Neutrophil (primary cell): ENCODE data around the gene ZNF202.

Experiments
- H3K27ac ChIP-seq: fragments of 200-600 bp; sonication (generic); 2 replicates; pipeline ENCODE4 v1.5.1; 2016; ENCODE audit warnings: mild to moderate bottlenecking, moderate library complexity
- H3K27me3 ChIP-seq: fragments of 200-600 bp; sonication (generic); 2 replicates; pipeline ENCODE4 v1.6.0; 2016; ENCODE audit warnings: mild to moderate bottlenecking
- H3K36me3 ChIP-seq: fragments of 200-600 bp; sonication (generic); 2 replicates; pipeline ENCODE4 v1.5.1; 2017
- H3K4me1 ChIP-seq, 2 experiments: fragments of 200-600 bp in 1 of 2; sonication (generic) in 1 of 2; 1 replicate in 1 of 2; 2 replicates in 1 of 2; pipeline versions ENCODE4 v1.5.1 to v1.6.1; 2013 to 2016; ENCODE audit warnings: low read depth in 1 of 2, low read length in 1 of 2, mild to moderate bottlenecking in 1 of 2, moderate library complexity in 1 of 2; ENCODE audit not compliant: control insufficient read depth in 1 of 2, insufficient read depth in 1 of 2
- H3K4me3 ChIP-seq, 2 experiments: fragments of 200-600 bp in 1 of 2; sonication (generic) in 1 of 2; 1 replicate in 1 of 2; 2 replicates in 1 of 2; pipeline ENCODE4 v1.5.1; 2013 to 2016; ENCODE audit warnings: low read depth in 1 of 2, low read length in 1 of 2, mild to moderate bottlenecking in 1 of 2, moderate library complexity in 1 of 2
- H3K9me3 ChIP-seq: fragments of 200-600 bp; sonication (generic); 2 replicates; pipeline ENCODE4 v1.5.1; 2016
- CTCF ChIP-seq: fragments of 200-600 bp; sonication (generic); IDR thresholded peaks from 2 replicates; pipeline ENCODE4 v1.5.1; 2016; ENCODE audit warnings: antibody characterized with exemption

The ZNF202 gene

GRCh38 chr11:123773959-123774358 lies 32.5 kb upstream of the ZNF202 start:
- Histone ChIP-seq H3K36me3 (no peaks in the 10 kb centered on the region), H3K4me3 (no peak overlapping the region), H3K4me1 (no peaks in the 10 kb centered on the region), H3K27ac (no peak overlapping the region), H3K9me3 (no peaks in the 10 kb centered on the region), H3K27me3 (no peaks in the 10 kb centered on the region)
- no peak for TF ChIP-seq CTCF

GRCh38 chr11:123773026-123773425 lies 31.6 kb upstream of the ZNF202 start:
- no peaks in the 10 kb centered on the region for H3K9me3 ChIP-seq

DNA sequence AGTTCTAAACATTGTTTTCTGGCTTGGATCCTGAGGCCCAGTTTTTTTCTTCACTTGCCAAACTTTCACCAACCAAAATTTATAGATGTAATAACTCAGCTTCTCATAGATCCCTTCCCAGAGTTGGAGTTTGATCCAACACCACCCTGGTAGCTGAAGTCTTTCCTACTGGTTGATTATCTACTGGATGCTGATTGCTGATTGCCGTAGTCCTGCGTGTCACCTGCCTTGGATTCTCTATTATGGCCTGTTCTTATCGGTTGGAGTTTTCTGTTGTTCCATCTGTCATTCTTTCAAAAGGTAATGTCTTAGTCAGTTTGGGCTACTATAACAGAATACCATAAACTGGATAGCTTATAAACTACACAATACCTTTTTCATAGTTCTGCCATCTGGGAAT lies 30.2 kb upstream of the ZNF202 start:
- Histone ChIP-seq H3K9me3 (no peaks in the 10 kb centered on the region), H3K4me1 (no peaks in the 10 kb centered on the region)
- TF ChIP-seq CTCF, result no peak

More at GRCh38 chr11:123773026-123773425, 31.6 kb upstream of the ZNF202 start:
- H3K4me3 ChIP-seq, result no peak overlapping the region
- no peaks in the 10 kb centered on the region for H3K27me3 ChIP-seq
- no peaks in the 10 kb centered on the region for H3K36me3 ChIP-seq
- no peaks in the 10 kb centered on the region for H3K4me1 ChIP-seq
- no peak overlapping the region for H3K27ac ChIP-seq
- no peak for TF ChIP-seq CTCF

GRCh38 chr11:123770712-123771111 lies 29.3 kb upstream of the ZNF202 start:
- Histone ChIP-seq H3K27me3 (no peaks in the 10 kb centered on the region), H3K9me3 (no peaks in the 10 kb centered on the region), H3K36me3 (no peaks in the 10 kb centered on the region), H3K4me1 (no peaks in the 10 kb centered on the region), H3K4me3 (no peak overlapping the region), H3K27ac (no peak overlapping the region)
- no peak for TF ChIP-seq CTCF

More for the DNA sequence above, 30.2 kb upstream of the ZNF202 start:
- H3K4me3 ChIP-seq, result no peak overlapping the region
- no peak overlapping the region for H3K27ac ChIP-seq
- no peaks in the 10 kb centered on the region for H3K36me3 ChIP-seq
- H3K27me3 ChIP-seq, result no peaks in the 10 kb centered on the region

GRCh38 chr11:123765601-123766000 lies 24.1 kb upstream of the ZNF202 start:
- H3K4me1 ChIP-seq, result no peaks in the 10 kb centered on the region
- no peak overlapping the region for H3K4me3 ChIP-seq
- TF ChIP-seq CTCF, result no peak
- no peaks in the 10 kb centered on the region for H3K36me3 ChIP-seq
- no peak overlapping the region for H3K27ac ChIP-seq
- H3K9me3 ChIP-seq, result no peaks in the 10 kb centered on the region
- no peaks in the 10 kb centered on the region for H3K27me3 ChIP-seq

DNA sequence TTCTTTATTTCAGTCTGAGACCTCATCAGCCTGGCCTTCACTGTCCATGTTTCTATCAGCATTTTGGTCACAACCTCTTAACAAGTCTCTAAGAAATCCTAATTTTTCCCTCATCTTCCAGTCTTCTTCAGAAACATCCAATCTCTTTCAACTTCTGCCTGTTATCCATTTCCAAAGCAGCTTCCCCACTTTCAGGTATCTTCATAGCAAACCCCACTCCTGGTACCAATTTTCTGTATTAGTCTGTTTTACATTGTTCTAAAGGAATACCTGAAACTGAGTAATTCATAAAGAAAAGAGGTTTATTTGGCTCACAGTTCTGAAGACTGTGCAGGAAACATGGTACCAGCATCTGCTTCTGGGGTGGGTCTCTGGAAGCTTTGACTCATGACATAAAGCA lies 21.0 kb upstream of the ZNF202 start:
- Histone ChIP-seq H3K4me3 (no peak overlapping the region), H3K4me1 (no peaks in the 10 kb centered on the region), H3K27ac (no peak overlapping the region), H3K27me3 (no peaks in the 10 kb centered on the region), H3K36me3 (no peaks in the 10 kb centered on the region), H3K9me3 (no peaks in the 10 kb centered on the region)
- TF ChIP-seq CTCF, result no peak
